ENCODE measurements around the gene SBNO2.
A peak's percentile ranks its signal among the peaks of the same experiment; 100 is the strongest.

SBNO2 gene

GRCh38 chr19:1154731-1155351, 19.2 kb downstream of the SBNO2 start:
- DNase-seq (ENCODE audit: low spot score) = peak; percentile 47

- DNase-seq (ENCODE audit: low spot score) = no peak
Measured at GRCh38 chr19:1153891-1154730, 20.0 kb downstream of the SBNO2 start.

- DNase-seq (ENCODE audit: low spot score) = no peak
Measured at GRCh38 chr19:1151917-1152587, 22.0 kb downstream of the SBNO2 start.

GRCh38 chr19:1151037-1151724, 22.9 kb downstream of the SBNO2 start:
- no peak for DNase-seq (ENCODE audit: low spot score)

- DNase-seq (ENCODE audit: low spot score) = no peak
Measured at GRCh38 chr19:1150333-1151036, 23.6 kb downstream of the SBNO2 start.

- no peak for DNase-seq (ENCODE audit: low spot score)
Measured at GRCh38 chr19:1149259-1150045, 24.6 kb downstream of the SBNO2 start.

GRCh38 chr19:1147934-1148549, 26.0 kb downstream of the SBNO2 start:
- DNase-seq (ENCODE audit: low spot score) = no peak

GRCh38 chr19:1146858-1147780, 26.9 kb downstream of the SBNO2 start:
- no peak for DNase-seq (ENCODE audit: low spot score)

GRCh38 chr19:1146412-1146699, 27.7 kb downstream of the SBNO2 start:
- no peak for DNase-seq (ENCODE audit: low spot score)

GRCh38 chr19:1145635-1146411, 28.2 kb downstream of the SBNO2 start:
- no peak for DNase-seq (ENCODE audit: low spot score)

- no peak for DNase-seq (ENCODE audit: low spot score)
Measured at GRCh38 chr19:1144741-1145140, 29.3 kb downstream of the SBNO2 start.

GRCh38 chr19:1143828-1144399, 30.2 kb downstream of the SBNO2 start:
- DNase-seq (ENCODE audit: low spot score) = no peak

- no peak for DNase-seq (ENCODE audit: low spot score)
Measured at GRCh38 chr19:1141944-1142343, 32.1 kb downstream of the SBNO2 start.

GRCh38 chr19:1140272-1141027, 33.6 kb downstream of the SBNO2 start:
- DNase-seq (ENCODE audit: low spot score) = no peak

- no peak for DNase-seq (ENCODE audit: low spot score)
Measured at GRCh38 chr19:1139126-1139525, 34.9 kb downstream of the SBNO2 start.

GRCh38 chr19:1138121-1138520, 35.9 kb downstream of the SBNO2 start:
- DNase-seq (ENCODE audit: low spot score) = no peak

GRCh38 chr19:1136621-1137317, 37.3 kb downstream of the SBNO2 start:
- DNase-seq (ENCODE audit: low spot score) = no peak

Data from Ammon's horn (tissue), 1 donor.